Astrocyte (in vitro differentiated cells and primary cell): ENCODE measurements around the gene RUFY2. TPM values are rescaled to one million over a fixed set of nuclear protein-coding genes. Genes with fewer than 3 reads are reported as not detected.

Experiments
- DNase-seq: peaks from one replicate; pipeline ENCODE4 v3.0.0-alpha.2; 2010; ENCODE audit warnings: low read depth
- FAIRE-seq: peaks from 2 replicates; lab custom pipeline; 2011; peaks lifted over from hg19 to GRCh38; lab: Jason Lieb, UNC
- H2AFZ ChIP-seq: 2 replicates; pipeline ENCODE4 v1.6.0; 2012; ENCODE audit warnings: low read depth, low read length, inconsistent platforms
- H3K27ac ChIP-seq: 2 replicates; pipeline ENCODE4 v1.5.1; 2011; ENCODE audit warnings: low read depth, low read length, inconsistent platforms
- H3K27me3 ChIP-seq: 2 replicates; pipeline ENCODE4 v1.6.0; 2011; ENCODE audit warnings: low read length, inconsistent platforms; ENCODE audit not compliant: insufficient read depth
- H3K36me3 ChIP-seq: 2 replicates; pipeline ENCODE4 v1.5.1; 2011; ENCODE audit warnings: low read length, inconsistent platforms; ENCODE audit not compliant: insufficient read depth
- H3K4me1 ChIP-seq: 2 replicates; pipeline ENCODE4 v1.5.1; 2011; ENCODE audit warnings: low read length, inconsistent platforms; ENCODE audit not compliant: insufficient read depth
- H3K4me2 ChIP-seq: 2 replicates; pipeline ENCODE4 v1.6.0; 2012; ENCODE audit warnings: low read length, inconsistent platforms
- H3K4me3 ChIP-seq: 2 replicates; pipeline ENCODE4 v1.5.1; 2011; ENCODE audit warnings: low read depth, mild to moderate bottlenecking, low read length, inconsistent platforms; ENCODE audit not compliant: insufficient read depth
- H3K79me2 ChIP-seq: 2 replicates; pipeline ENCODE4 v1.6.0; 2012; ENCODE audit warnings: mild to moderate bottlenecking, low read length, inconsistent platforms; ENCODE audit not compliant: insufficient read depth
- H3K9ac ChIP-seq: 2 replicates; pipeline ENCODE4 v1.6.0; 2012; ENCODE audit warnings: mild to moderate bottlenecking, low read length, inconsistent platforms
- H3K9me3 ChIP-seq: 2 replicates; pipeline ENCODE4 v1.5.1; 2012; ENCODE audit warnings: low read depth, mild to moderate bottlenecking, low read length, inconsistent platforms; ENCODE audit not compliant: insufficient read depth
- H4K20me1 ChIP-seq: 2 replicates; pipeline ENCODE4 v1.6.0; 2012; ENCODE audit warnings: low read length, inconsistent platforms; ENCODE audit not compliant: insufficient read depth
- H3K27ac Mint-ChIP-seq: one replicate; pipeline ENCODE4 v1.8.0; 2021; ENCODE audit warnings: mild to moderate bottlenecking, mixed read lengths; ENCODE audit not compliant: unreplicated experiment
- H3K27me3 Mint-ChIP-seq: one replicate; pipeline ENCODE4 v1.8.0; 2021; ENCODE audit warnings: low read depth, mixed read lengths; ENCODE audit not compliant: unreplicated experiment
- H3K36me3 Mint-ChIP-seq: one replicate; pipeline ENCODE4 v1.8.0; 2021; ENCODE audit warnings: low read depth, mixed read lengths; ENCODE audit not compliant: unreplicated experiment
- H3K4me1 Mint-ChIP-seq: one replicate; pipeline ENCODE4 v1.8.0; 2021; ENCODE audit warnings: low read depth, mixed read lengths; ENCODE audit not compliant: unreplicated experiment
- H3K4me3 Mint-ChIP-seq: one replicate; pipeline ENCODE4 v1.8.0; 2021; ENCODE audit warnings: mild to moderate bottlenecking, moderate library complexity, mixed read lengths; ENCODE audit not compliant: unreplicated experiment
- H3K9me3 Mint-ChIP-seq: one replicate; pipeline ENCODE4 v1.8.0; 2021; ENCODE audit warnings: mild to moderate bottlenecking, mixed read lengths; ENCODE audit not compliant: unreplicated experiment
- CTCF ChIP-seq: IDR thresholded peaks from 2 replicates; pipeline ENCODE4 v1.5.1; 2011; ENCODE audit warnings: low read depth, mild to moderate bottlenecking, inconsistent platforms, low read length, moderate library complexity; ENCODE audit not compliant: insufficient read depth
- EZH2 ChIP-seq: IDR thresholded peaks from 2 replicates; pipeline ENCODE4 v1.6.1; 2012; ENCODE audit warnings: mild to moderate bottlenecking, low read length, inconsistent platforms; ENCODE audit not compliant: insufficient read depth
- total RNA-seq: library from RNA; stranded (reverse); gene quantifications from 2 replicates; pipeline ENCODE4 v1.2.1, GENCODE V29; 2021

RUFY2 gene
- total RNA-seq, 1 donor from 2014 or later = 21.7 TPM

- Histone ChIP-seq H3K9ac (peak overlapping the region; percentile 98), H3K9me3 (no peaks in the 10 kb centered on the region), H3K79me2 (peaks cover 56% of the 10 kb centered on the region), H3K4me1 (no peaks in the 10 kb centered on the region), H4K20me1 (peaks cover 16% of the 10 kb centered on the region), H3K36me3 (peaks cover 2% of the 10 kb centered on the region), H2AFZ (peak overlapping the region; percentile 89), H3K4me2 (peak overlapping the region; percentile 87), H3K4me3 (peak overlapping the region; percentile 84), H3K27ac (peak overlapping the region; percentile 96), H3K27me3 (no peaks in the 10 kb centered on the region)
- peak overlapping the region; percentile 88 for H3K4me3 Mint-ChIP-seq
- H3K4me1 Mint-ChIP-seq = peaks cover 9% of the 10 kb centered on the region
- peak overlapping the region; percentile 63 for H3K27ac Mint-ChIP-seq
- no peaks in the 10 kb centered on the region for H3K36me3 Mint-ChIP-seq
- H3K27me3 Mint-ChIP-seq = no peaks in the 10 kb centered on the region
- FAIRE-seq = no peak
- DNase-seq = peak; percentile 44
- no peak for TF ChIP-seq EZH2
- no peak for TF ChIP-seq CTCF
- H3K9me3 Mint-ChIP-seq = no peaks in the 10 kb centered on the region
Observed at GRCh38 chr10:68406111-68406814, 814 bp downstream of the RUFY2 start.

GRCh38 chr10:68403701-68404100 lies 3.4 kb downstream of the RUFY2 start:
- Histone ChIP-seq H3K9me3 (no peaks in the 10 kb centered on the region), H3K9ac (no peak overlapping the region), H3K4me2 (no peak overlapping the region), H4K20me1 (peaks cover 16% of the 10 kb centered on the region), H3K36me3 (peaks cover 9% of the 10 kb centered on the region), H3K4me3 (no peak overlapping the region), H2AFZ (no peak overlapping the region), H3K79me2 (peaks cover 60% of the 10 kb centered on the region), H3K27me3 (no peaks in the 10 kb centered on the region), H3K4me1 (no peaks in the 10 kb centered on the region), H3K27ac (no peak overlapping the region)
- no peak for FAIRE-seq
- TF ChIP-seq CTCF (no peak), EZH2 (no peak)
- no peak overlapping the region for H3K27ac Mint-ChIP-seq
- H3K36me3 Mint-ChIP-seq = no peaks in the 10 kb centered on the region
- no peaks in the 10 kb centered on the region for H3K27me3 Mint-ChIP-seq
- H3K4me1 Mint-ChIP-seq = peaks cover 9% of the 10 kb centered on the region
- no peaks in the 10 kb centered on the region for H3K9me3 Mint-ChIP-seq
- H3K4me3 Mint-ChIP-seq = no peak overlapping the region
- no peak for DNase-seq

- Histone ChIP-seq H3K27ac (no peak overlapping the region), H3K4me3 (no peak overlapping the region), H3K4me2 (no peak overlapping the region), H3K27me3 (no peaks in the 10 kb centered on the region), H3K4me1 (no peaks in the 10 kb centered on the region), H4K20me1 (peaks cover 16% of the 10 kb centered on the region), H3K9me3 (no peaks in the 10 kb centered on the region), H2AFZ (no peak overlapping the region), H3K36me3 (peaks cover 9% of the 10 kb centered on the region), H3K9ac (no peak overlapping the region), H3K79me2 (peaks cover 65% of the 10 kb centered on the region)
- DNase-seq (peak; percentile 4), FAIRE-seq (no peak)
- no peak overlapping the region for H3K27ac Mint-ChIP-seq
- no peak overlapping the region for H3K4me3 Mint-ChIP-seq
- H3K27me3 Mint-ChIP-seq = no peaks in the 10 kb centered on the region
- no peaks in the 10 kb centered on the region for H3K36me3 Mint-ChIP-seq
- H3K4me1 Mint-ChIP-seq = peaks cover 9% of the 10 kb centered on the region
- H3K9me3 Mint-ChIP-seq = no peaks in the 10 kb centered on the region
- TF ChIP-seq CTCF (no peak), EZH2 (no peak)
Observed at GRCh38 chr10:68402276-68402675, 4.8 kb downstream of the RUFY2 start.
